Left ventricle myocardium inferior (tissue), 1 donor: ENCODE results near the gene MAPK1. TPM values are rescaled to one million over a fixed set of nuclear protein-coding genes. Genes with fewer than 3 reads are reported as not detected.
"Not testable (repeated sequence)": the region's sequence is repeated elsewhere in the genome, so short reads cannot be mapped to it uniquely, and the experiment has no call there.

Experiments used
- DNase-seq: peaks from one replicate; pipeline ENCODE4 v3.0.0-alpha.2; 2020
- H3K27ac ChIP-seq: fragments of 200-600 bp; replicated peaks from 2 replicates; pipeline ENCODE4 v1.8.0; 2021
- H3K27me3 ChIP-seq: fragments of 200-600 bp; 2 replicates; pipeline ENCODE4 v1.8.0; 2021; ENCODE audit warnings: low read depth
- H3K36me3 ChIP-seq: fragments of 200-600 bp; 2 replicates; pipeline ENCODE4 v1.8.0; 2021
- H3K4me1 ChIP-seq: fragments of 200-600 bp; 2 replicates; pipeline ENCODE4 v1.8.0; 2021
- H3K4me3 ChIP-seq: fragments of 200-600 bp; 2 replicates; pipeline ENCODE4 v1.8.0; 2021; ENCODE audit warnings: mild to moderate bottlenecking, moderate library complexity
- H3K9me3 ChIP-seq: fragments of 200-600 bp; replicated peaks from 2 replicates; pipeline ENCODE4 v1.8.0; 2021
- CTCF ChIP-seq: fragments of 200-600 bp; IDR thresholded peaks from 2 replicates; pipeline ENCODE4 v1.8.0; 2021; ENCODE audit warnings: antibody characterized with exemption, mild to moderate bottlenecking, borderline replicate concordance
- intact Hi-C: fragments of 100-400 bp; cut with micrococcal nuclease; formaldehyde crosslinking; loops from one replicate; pipeline ENCODE4 v1.11.0; 2022
- total RNA-seq: library from RNA; stranded (reverse); fragmentation: NEBNext Ultra II Directional; extraction: Animal tissue kit (Norgen Biotek cat#: 25700); gene quantifications from one replicate; pipeline ENCODE4 v1.2.1, GENCODE V29; 2021
- donor health status: DM: no; HTN: yes; CAD: no; lungs with severe emphysema.

The MAPK1 gene
- total RNA-seq, 1 donor from 2014 or later, result 91.7 TPM

GRCh38 chr22:21736084-21736642 lies 131.3 kb downstream of the MAPK1 start:
- Histone ChIP-seq H3K4me3 (peak overlapping the region; percentile 79), H3K27me3 (no peaks in the 10 kb centered on the region), H3K4me1 (peaks cover 19% of the 10 kb centered on the region), H3K27ac (peak overlapping the region; percentile 68), H3K9me3 (no peaks in the 10 kb centered on the region), H3K36me3 (no peaks in the 10 kb centered on the region)
- no peak for TF ChIP-seq CTCF
- DNase-seq, result no peak
- intact Hi-C loops, result no loop called here

- Histone ChIP-seq H3K27me3 (no peaks in the 10 kb centered on the region), H3K4me1 (peaks cover 19% of the 10 kb centered on the region), H3K27ac (peak within 1 kb of the TSS; percentile 92), H3K9me3 (no peaks in the 10 kb centered on the region), H3K4me3 (peak within 1 kb of the TSS; percentile 79), H3K36me3 (no peaks in the 10 kb centered on the region)
- TF ChIP-seq CTCF, result no peak
- intact Hi-C loops, result no loop called here
- peak; percentile 97 for DNase-seq
These were observed 132.0 kb downstream of the MAPK1 start, which contains the start of gene YPEL1 for GRCh38 chr22:21735200-21736083. Gene YPEL1, minus strand, starts transcription at chr22:21735794. Its CDS starts 25,050 bp downstream, at chr22:21710744.

- H3K27ac ChIP-seq, result peak overlapping the region; percentile 92
- intact Hi-C loops, result no loop called here
- DNase-seq, result no peak
- peaks cover 19% of the 10 kb centered on the region for H3K4me1 ChIP-seq
- TF ChIP-seq CTCF, result no peak
- no peaks in the 10 kb centered on the region for H3K9me3 ChIP-seq
- H3K36me3 ChIP-seq, result no peaks in the 10 kb centered on the region
- peak overlapping the region; percentile 79 for H3K4me3 ChIP-seq
- H3K27me3 ChIP-seq, result no peaks in the 10 kb centered on the region
These were observed 132.8 kb downstream of the MAPK1 start for GRCh38 chr22:21734540-21735199.

GRCh38 chr22:21731503-21731902 lies 135.9 kb downstream of the MAPK1 start:
- no peaks in the 10 kb centered on the region for H3K9me3 ChIP-seq
- intact Hi-C loops, result no loop called here
- H3K27ac ChIP-seq, result no peak overlapping the region
- no peaks in the 10 kb centered on the region for H3K36me3 ChIP-seq
- H3K4me1 ChIP-seq, result peaks cover 18% of the 10 kb centered on the region
- no peak overlapping the region for H3K4me3 ChIP-seq
- H3K27me3 ChIP-seq, result no peaks in the 10 kb centered on the region
- no peak for TF ChIP-seq CTCF
- no peak for DNase-seq

GRCh38 chr22:21730535-21731308 lies 136.7 kb downstream of the MAPK1 start:
- no peak for DNase-seq
- Histone ChIP-seq H3K9me3 (no peaks in the 10 kb centered on the region), H3K36me3 (no peaks in the 10 kb centered on the region), H3K4me1 (peaks cover 13% of the 10 kb centered on the region), H3K27me3 (no peaks in the 10 kb centered on the region), H3K4me3 (no peak overlapping the region), H3K27ac (no peak overlapping the region)
- intact Hi-C loops, result no loop called here
- no peak for TF ChIP-seq CTCF

GRCh38 chr22:21729184-21729583 lies 138.3 kb downstream of the MAPK1 start:
- H3K9me3 ChIP-seq, intact Hi-C loops, DNase-seq, H3K4me1 ChIP-seq, H3K27ac ChIP-seq, H3K36me3 ChIP-seq, H3K27me3 ChIP-seq, H3K4me3 ChIP-seq: not testable (repeated sequence)
